Measurements from ENCODE around the gene CCDC12. TPM values are rescaled to one million over a fixed set of nuclear protein-coding genes. Genes with fewer than 3 reads are reported as not detected.

CCDC12 gene
- total RNA-seq, 4 donors from 2014 or later = 4.1 to 92.0 (median 41.2) TPM

- H3K27me3 ChIP-seq = no peaks in the 10 kb centered on the region
- intact Hi-C loops (cut with DNase I; ENCODE audit: low total_unique reads) = no loop called here
- no peak for DNase-seq
- H3K27ac ChIP-seq = peak overlapping the region; percentile 1 to 11
- no peak overlapping the region for H3K4me3 ChIP-seq
- H3K9me3 ChIP-seq = no peaks in the 10 kb centered on the region
- TF ChIP-seq POLR2A (IDR thresholded peaks at IDR 0.05) = no peak
- no peak for TF ChIP-seq CTCF (IDR thresholded peaks at IDR 0.05)
- H3K4me1 ChIP-seq = peaks cover 0 to 5% of the 10 kb centered on the region in 2 donors
- no peaks in the 10 kb centered on the region for H3K36me3 ChIP-seq
Observed at GRCh38 chr3:46942481-46943236, 33.9 kb downstream of the CCDC12 start.

- H3K27me3 ChIP-seq = no peaks in the 10 kb centered on the region
- DNase-seq = no peak
- H3K4me1 ChIP-seq = no peaks in the 10 kb centered on the region
- no peaks in the 10 kb centered on the region for H3K36me3 ChIP-seq
- intact Hi-C loops (cut with DNase I; ENCODE audit: low total_unique reads) = no loop called here
- TF ChIP-seq CTCF (IDR thresholded peaks at IDR 0.05) = no peak
- H3K27ac ChIP-seq = no peak overlapping the region
- H3K9me3 ChIP-seq = no peaks in the 10 kb centered on the region
- no peak overlapping the region for H3K4me3 ChIP-seq
Observed at GRCh38 chr3:46942076-46942475, 34.5 kb downstream of the CCDC12 start.

GRCh38 chr3:46939578-46940445, 36.7 kb downstream of the CCDC12 start:
- no peak for DNase-seq
- no peak for TF ChIP-seq POLR2A (IDR thresholded peaks at IDR 0.05)
- Histone ChIP-seq H3K27me3 (no peaks in the 10 kb centered on the region), H3K36me3 (no peaks in the 10 kb centered on the region), H3K4me1 (peaks cover 0 to 10% of the 10 kb centered on the region in 2 donors), H3K27ac (peak overlapping the region; percentile 40 to 93), H3K4me3 (no peak overlapping the region), H3K9me3 (no peaks in the 10 kb centered on the region)
- intact Hi-C loops (cut with DNase I; ENCODE audit: low total_unique reads) = no loop called here

GRCh38 chr3:46938118-46938517, 38.4 kb downstream of the CCDC12 start:
- intact Hi-C loops (cut with DNase I; ENCODE audit: low total_unique reads) = no loop called here

GRCh38 chr3:46936733-46937250, 39.8 kb downstream of the CCDC12 start:
- DNase-seq = no peak
- TF ChIP-seq CTCF (IDR thresholded peaks at IDR 0.05) (no peak), POLR2A (IDR thresholded peaks at IDR 0.05) (no peak)
- Histone ChIP-seq H3K36me3 (no peaks in the 10 kb centered on the region), H3K9me3 (no peaks in the 10 kb centered on the region), H3K4me3 (no peak overlapping the region), H3K4me1 (peaks cover 14 to 36% of the 10 kb centered on the region in 2 donors), H3K27ac (peak overlapping the region; percentile 29 to 93), H3K27me3 (no peaks in the 10 kb centered on the region)
- intact Hi-C loops (cut with DNase I; ENCODE audit: low total_unique reads) = no loop called here

More at GRCh38 chr3:46938118-46938517, 38.4 kb downstream of the CCDC12 start:
- TF ChIP-seq CTCF (IDR thresholded peaks at IDR 0.05) (no peak), POLR2A (IDR thresholded peaks at IDR 0.05) (no peak)
- Histone ChIP-seq H3K36me3 (no peaks in the 10 kb centered on the region), H3K27me3 (no peaks in the 10 kb centered on the region), H3K4me1 (peaks cover 3 to 25% of the 10 kb centered on the region in 2 donors), H3K27ac (peak overlapping the region; percentile 4 to 93), H3K4me3 (no peak overlapping the region), H3K9me3 (no peaks in the 10 kb centered on the region)
- DNase-seq = no peak

Measured in uterus (tissue), 4 donors.